Activated gamma-delta T cell (primary cell): Measurements from ENCODE around the gene SMARCC2.
"Not testable (repeated sequence)": the region's sequence is repeated elsewhere in the genome, so short reads cannot be mapped to it uniquely, and the experiment has no call there.

Experiments
- DNase-seq: peaks from one replicate; lab custom pipeline; 2025; lab: John Stamatoyannopoulos, UW

SMARCC2 gene

GRCh38 chr12:56121204-56121870 is 67.9 kb downstream of the SMARCC2 start:
- DNase-seq, result no peak

- no peak for DNase-seq
These were observed 69.0 kb downstream of the SMARCC2 start for GRCh38 chr12:56120158-56120846.

GRCh38 chr12:56119361-56119796 is 69.9 kb downstream of the SMARCC2 start:
- no peak for DNase-seq

GRCh38 chr12:56118688-56119357 is 70.5 kb downstream of the SMARCC2 start:
- DNase-seq, result no peak

GRCh38 chr12:56117778-56118687 is 71.2 kb downstream of the SMARCC2 start, which contains the start of gene ZC3H10:
ZC3H10 (plus strand) TSS chr12:56118266; CDS start chr12:56120563, 2,297 bp downstream.
- peak; percentile 86 for DNase-seq

GRCh38 chr12:56117082-56117706 is 72.1 kb downstream of the SMARCC2 start:
- DNase-seq, result not testable (repeated sequence)

GRCh38 chr12:56116267-56117081 is 72.8 kb downstream of the SMARCC2 start, which contains the start of gene RPL41:
RPL41 (plus strand) TSS chr12:56116633.
- DNase-seq, result peak; percentile 65

- no peak for DNase-seq
These were observed 74.0 kb downstream of the SMARCC2 start for GRCh38 chr12:56115329-56115728.

GRCh38 chr12:56114084-56114483 is 75.2 kb downstream of the SMARCC2 start:
- no peak for DNase-seq
